A673 (cell line): ENCODE results near the gene C10orf90. TPM values are rescaled to one million over a fixed set of nuclear protein-coding genes. Genes with fewer than 3 reads are reported as not detected.

Experiments
- BruUV-seq: library from RNA; stranded (reverse); fragments of 400-500 nt; replicated peaks from 2 replicates; lab custom pipeline; 2021; lab: Mats Ljungman, UMichigan
- CTCF ChIA-PET: fragments of 300-600 bp; sonication (Branson Sonifier 250); formaldehyde crosslinking; loops from one replicate; lab custom pipeline; 2022; ENCODE audit warnings: antibody characterized with exemption; lab: Charles Lee
- POLR2A ChIA-PET: fragments of 300-600 bp; sonication (Branson Sonifier 250); formaldehyde crosslinking; loops from one replicate; lab custom pipeline; 2022; ENCODE audit warnings: antibody characterized with exemption; ENCODE audit not compliant: low non-redundant PET; lab: Charles Lee
- DNase-seq: peaks from one replicate; pipeline ENCODE4 v3.0.0-alpha.2; 2015; ENCODE audit warnings: low spot score
- H3K27ac ChIP-seq: fragments of 200-600 bp; sonication (generic); 2 replicates; pipeline ENCODE4 v1.5.1; 2016; ENCODE audit warnings: mixed run types, low read depth, mild to moderate bottlenecking, mixed read lengths, antibody characterized with exemption, low read length; ENCODE audit not compliant: poor library complexity, severe bottlenecking
- H3K27me3 ChIP-seq: fragments of 200-600 bp; sonication (generic); replicated peaks from 2 replicates; pipeline ENCODE4 v1.6.1; 2017; ENCODE audit warnings: mixed run types, low read depth, mild to moderate bottlenecking, mixed read lengths, antibody characterized with exemption, low read length; ENCODE audit not compliant: insufficient read depth, poor library complexity
- H3K36me3 ChIP-seq: fragments of 200-600 bp; sonication (generic); 2 replicates; pipeline ENCODE4 v1.6.1; 2016; ENCODE audit warnings: mixed run types, mild to moderate bottlenecking, mixed read lengths, antibody characterized with exemption, low read length; ENCODE audit not compliant: insufficient read depth, poor library complexity, severe bottlenecking
- H3K4me1 ChIP-seq: fragments of 200-600 bp; sonication (generic); 2 replicates; pipeline ENCODE4 v1.6.1; 2017; ENCODE audit warnings: mixed run types, mild to moderate bottlenecking, mixed read lengths, antibody characterized with exemption, low read length; ENCODE audit not compliant: insufficient read depth, poor library complexity, severe bottlenecking
- H3K4me3 ChIP-seq: fragments of 200-600 bp; sonication (generic); 2 replicates; pipeline ENCODE4 v1.5.1; 2016; ENCODE audit warnings: low read depth, mixed run types, mild to moderate bottlenecking, mixed read lengths, low read length; ENCODE audit not compliant: poor library complexity, severe bottlenecking
- H3K9me3 ChIP-seq: fragments of 200-600 bp; sonication (generic); 2 replicates; pipeline ENCODE4 v1.6.1; 2016; ENCODE audit warnings: mixed run types, low read depth, mild to moderate bottlenecking, mixed read lengths, antibody characterized with exemption, low read length; ENCODE audit not compliant: poor library complexity, severe bottlenecking
- EZH2 ChIP-seq: fragments of 200-600 bp; sonication (generic); IDR thresholded peaks from 2 replicates; pipeline ENCODE4 v1.6.1; 2017; ENCODE audit warnings: borderline replicate concordance, low read depth, mild to moderate bottlenecking, mixed read lengths, antibody characterized with exemption, low read length; ENCODE audit not compliant: poor library complexity, severe bottlenecking
- intact Hi-C: fragments of 100-400 bp; cut with micrococcal nuclease; formaldehyde crosslinking; loops from one replicate; pipeline ENCODE4 v1.10.0; 2022; ENCODE audit not compliant: unreplicated experiment
- total RNA-seq: library from RNA; stranded (reverse); gene quantifications from 2 replicates; pipeline ENCODE4 v1.2.3, GENCODE V29; 2021
- TF ChIP-seq, protein P1 (sequence below): fragments of 300-800, 200-600 bp; sonication (generic); conservative IDR thresholded peaks from 2 replicates; pipeline ENCODE4 v1.5.1; 2017; ENCODE audit warnings: low read depth, mild to moderate bottlenecking, antibody characterized with exemption, low read length, moderate library complexity, mixed read lengths

The C10orf90 gene
- total RNA-seq, 1 experiment from 2014 or later: not detected

DNA sequence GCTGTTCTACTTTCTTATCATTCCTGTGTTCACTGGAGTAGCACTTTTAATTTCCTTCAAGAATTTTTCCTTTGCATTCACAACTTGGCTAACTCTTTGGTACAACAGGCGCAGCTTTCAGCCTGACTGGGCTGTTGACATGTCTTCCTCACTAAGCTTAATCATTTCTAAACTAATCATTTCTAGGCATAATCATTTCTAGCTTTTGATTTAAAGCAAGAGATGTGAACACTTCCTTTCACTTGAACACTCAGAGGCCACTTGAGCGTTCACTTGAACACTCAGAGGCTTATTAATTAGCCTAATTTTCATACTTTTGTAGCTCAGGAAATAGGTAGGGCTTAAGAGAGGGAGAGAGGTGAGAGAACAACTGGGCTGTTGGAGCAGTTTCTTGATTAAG, 15.9 kb downstream of the C10orf90 start:
- no peak for DNase-seq
- no peaks in the 10 kb centered on the region for H3K4me1 ChIP-seq
- peaks cover 7% of the 10 kb centered on the region for H3K27me3 ChIP-seq
- ChIA-PET POLR2A (no interaction called here), CTCF (no interaction called here)
- intact Hi-C loops: no loop called here
- TF ChIP-seq, protein P1, sequence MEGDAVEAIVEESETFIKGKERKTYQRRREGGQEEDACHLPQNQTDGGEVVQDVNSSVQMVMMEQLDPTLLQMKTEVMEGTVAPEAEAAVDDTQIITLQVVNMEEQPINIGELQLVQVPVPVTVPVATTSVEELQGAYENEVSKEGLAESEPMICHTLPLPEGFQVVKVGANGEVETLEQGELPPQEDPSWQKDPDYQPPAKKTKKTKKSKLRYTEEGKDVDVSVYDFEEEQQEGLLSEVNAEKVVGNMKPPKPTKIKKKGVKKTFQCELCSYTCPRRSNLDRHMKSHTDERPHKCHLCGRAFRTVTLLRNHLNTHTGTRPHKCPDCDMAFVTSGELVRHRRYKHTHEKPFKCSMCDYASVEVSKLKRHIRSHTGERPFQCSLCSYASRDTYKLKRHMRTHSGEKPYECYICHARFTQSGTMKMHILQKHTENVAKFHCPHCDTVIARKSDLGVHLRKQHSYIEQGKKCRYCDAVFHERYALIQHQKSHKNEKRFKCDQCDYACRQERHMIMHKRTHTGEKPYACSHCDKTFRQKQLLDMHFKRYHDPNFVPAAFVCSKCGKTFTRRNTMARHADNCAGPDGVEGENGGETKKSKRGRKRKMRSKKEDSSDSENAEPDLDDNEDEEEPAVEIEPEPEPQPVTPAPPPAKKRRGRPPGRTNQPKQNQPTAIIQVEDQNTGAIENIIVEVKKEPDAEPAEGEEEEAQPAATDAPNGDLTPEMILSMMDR: no peak
- TF ChIP-seq EZH2: no peak
- H3K4me3 ChIP-seq: no peak overlapping the region
- H3K27ac ChIP-seq: no peak overlapping the region
- H3K36me3 ChIP-seq: no peaks in the 10 kb centered on the region
- no peaks in the 10 kb centered on the region for H3K9me3 ChIP-seq
- BruUV-seq: no TSS peak

DNA sequence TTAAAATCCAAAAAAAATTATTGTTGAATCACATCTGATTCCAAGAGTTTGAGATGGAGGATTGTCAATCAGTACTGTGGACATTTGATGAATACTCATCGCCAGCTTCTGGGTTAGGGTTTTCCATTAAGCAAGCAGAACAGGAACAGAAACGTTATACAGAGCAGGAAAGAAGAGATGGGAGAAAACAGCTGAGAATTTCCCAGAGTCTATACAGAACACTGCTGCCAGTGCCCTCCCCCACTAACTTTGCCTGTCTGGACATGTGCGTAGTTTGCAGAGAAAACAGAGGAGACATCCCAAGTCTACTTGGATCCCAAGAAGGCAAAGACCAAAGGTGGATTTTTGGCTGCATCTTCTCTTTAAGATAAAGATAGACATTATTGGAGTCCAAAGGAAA, 19.0 kb downstream of the C10orf90 start:
- CTCF ChIA-PET: no interaction called here

DNA sequence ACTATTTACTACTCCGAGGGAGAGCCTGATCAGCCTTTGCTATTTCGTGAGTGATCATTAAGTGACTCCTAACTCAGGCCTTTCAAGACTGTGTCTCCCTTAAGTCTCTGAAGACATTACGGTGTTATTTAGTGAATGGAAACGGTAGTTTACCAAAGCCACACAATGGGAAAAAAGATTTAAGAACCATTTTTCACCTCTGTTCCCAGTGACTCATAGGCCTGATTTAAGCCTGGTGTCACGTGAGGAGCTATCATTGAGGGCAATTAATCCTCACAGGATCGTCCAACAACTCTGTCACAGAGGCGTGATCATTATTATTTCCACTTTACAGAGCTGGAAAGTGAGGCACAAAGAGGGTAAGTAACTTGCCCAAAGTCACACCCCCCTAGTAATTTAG, 20.3 kb downstream of the C10orf90 start:
- no peak for DNase-seq
- no peak for TF ChIP-seq EZH2
- TF ChIP-seq, protein P1: no peak
- Histone ChIP-seq H3K4me3 (no peak overlapping the region), H3K36me3 (no peaks in the 10 kb centered on the region), H3K4me1 (no peaks in the 10 kb centered on the region), H3K9me3 (no peaks in the 10 kb centered on the region), H3K27ac (no peak overlapping the region), H3K27me3 (peaks cover 7% of the 10 kb centered on the region)
- ChIA-PET POLR2A (no interaction called here), CTCF (no interaction called here)
- BruUV-seq: no TSS peak
- intact Hi-C loops: no loop called here

More for the DNA sequence above, 19.0 kb downstream of the C10orf90 start:
- TF ChIP-seq, protein P1: no peak
- TF ChIP-seq EZH2: no peak
- POLR2A ChIA-PET: no interaction called here
- Histone ChIP-seq H3K9me3 (no peaks in the 10 kb centered on the region), H3K27ac (no peak overlapping the region), H3K36me3 (no peaks in the 10 kb centered on the region), H3K27me3 (peaks cover 7% of the 10 kb centered on the region), H3K4me1 (no peaks in the 10 kb centered on the region), H3K4me3 (no peak overlapping the region)
- intact Hi-C loops: no loop called here
- no peak for DNase-seq
- BruUV-seq: no TSS peak
